Tibial nerve (tissue), 4 donors: ENCODE results near the gene LRRC28.

ENCODE experiments used
- EP300 ChIP-seq, 2 donors: sonication (generic); formaldehyde crosslinking; IDR thresholded peaks; one replicate each; pipeline ENCODE4 v1.6.1; 2017; ENCODE audit warnings: antibody characterized with exemption in 2 of 2, mild to moderate bottlenecking in 1 of 2
- POLR2A ChIP-seq, 2 donors: fragments of 450-650 bp; IDR thresholded peaks; one replicate each; pipeline ENCODE4 v1.6.1; 2017; ENCODE audit warnings: antibody characterized with exemption in 2 of 2, mild to moderate bottlenecking in 2 of 2, moderate library complexity in 2 of 2
- TF ChIP-seq, protein P1 (sequence below), 5 experiments: fragments of 200-600 bp in 3 of 5; fragments of 450-650 bp in 2 of 5; sonication (generic) in 3 of 5; IDR thresholded peaks; one replicate each; pipeline ENCODE4 v1.5.1; 2016 to 2019; ENCODE audit warnings: antibody characterized with exemption in 5 of 5, mild to moderate bottlenecking in 3 of 5, moderate library complexity in 2 of 5

DNA sequence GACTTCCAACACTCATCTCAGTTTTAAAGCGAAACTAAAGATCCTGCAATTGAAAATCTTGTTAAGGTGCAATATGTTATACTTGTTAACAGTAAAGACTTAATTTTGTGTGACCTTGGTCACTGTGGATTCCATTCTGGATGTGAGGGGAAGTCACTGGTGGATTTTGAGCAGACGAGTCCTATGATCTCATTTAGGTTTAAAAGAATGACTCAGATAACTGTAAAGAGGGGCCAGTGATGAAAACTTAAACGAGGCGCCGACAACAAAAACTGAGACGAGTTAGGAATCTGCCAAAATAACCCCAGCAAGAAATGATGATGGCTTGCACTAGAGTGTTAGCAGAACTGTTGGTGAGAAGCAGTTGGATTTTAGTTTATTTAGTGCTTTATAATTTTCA is 56.5 kb downstream of the LRRC28 start:
- TF ChIP-seq, protein P1, sequence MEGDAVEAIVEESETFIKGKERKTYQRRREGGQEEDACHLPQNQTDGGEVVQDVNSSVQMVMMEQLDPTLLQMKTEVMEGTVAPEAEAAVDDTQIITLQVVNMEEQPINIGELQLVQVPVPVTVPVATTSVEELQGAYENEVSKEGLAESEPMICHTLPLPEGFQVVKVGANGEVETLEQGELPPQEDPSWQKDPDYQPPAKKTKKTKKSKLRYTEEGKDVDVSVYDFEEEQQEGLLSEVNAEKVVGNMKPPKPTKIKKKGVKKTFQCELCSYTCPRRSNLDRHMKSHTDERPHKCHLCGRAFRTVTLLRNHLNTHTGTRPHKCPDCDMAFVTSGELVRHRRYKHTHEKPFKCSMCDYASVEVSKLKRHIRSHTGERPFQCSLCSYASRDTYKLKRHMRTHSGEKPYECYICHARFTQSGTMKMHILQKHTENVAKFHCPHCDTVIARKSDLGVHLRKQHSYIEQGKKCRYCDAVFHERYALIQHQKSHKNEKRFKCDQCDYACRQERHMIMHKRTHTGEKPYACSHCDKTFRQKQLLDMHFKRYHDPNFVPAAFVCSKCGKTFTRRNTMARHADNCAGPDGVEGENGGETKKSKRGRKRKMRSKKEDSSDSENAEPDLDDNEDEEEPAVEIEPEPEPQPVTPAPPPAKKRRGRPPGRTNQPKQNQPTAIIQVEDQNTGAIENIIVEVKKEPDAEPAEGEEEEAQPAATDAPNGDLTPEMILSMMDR (IDR thresholded peaks at IDR 0.05), result no peak
- TF ChIP-seq EP300 (IDR thresholded peaks at IDR 0.05), result no peak
- TF ChIP-seq POLR2A (IDR thresholded peaks at IDR 0.05), result no peak
